H9 (cell line): ENCODE results near the gene UVRAG. TPM values are rescaled to one million over a fixed set of nuclear protein-coding genes. Genes with fewer than 3 reads are reported as not detected.

Source experiments
- DNase-seq: peaks from one replicate; pipeline ENCODE4 v3.0.0-alpha.2; 2017
- H2AFZ ChIP-seq: one replicate; pipeline ENCODE4 v1.6.1; 2013; ENCODE audit warnings: mild to moderate bottlenecking, low read length, control low read depth, moderate library complexity
- H2AK5ac ChIP-seq: 2 replicates; pipeline ENCODE4 v1.6.1; 2013; ENCODE audit warnings: low read length, control low read depth, mixed read lengths; ENCODE audit not compliant: insufficient read length
- H2BK120ac ChIP-seq: one replicate; pipeline ENCODE4 v1.6.1; 2013; ENCODE audit warnings: low read depth, mild to moderate bottlenecking, low read length, control low read depth, inconsistent platforms; ENCODE audit not compliant: poor library complexity, severe bottlenecking
- H2BK12ac ChIP-seq: 2 replicates; pipeline ENCODE4 v1.6.1; 2013; ENCODE audit warnings: low read length, control low read depth, mixed read lengths, low read depth; ENCODE audit not compliant: insufficient read length
- H2BK15ac ChIP-seq: 2 replicates; pipeline ENCODE4 v1.6.1; 2013; ENCODE audit warnings: low read depth, low read length, control low read depth
- H2BK20ac ChIP-seq: one replicate; pipeline ENCODE4 v1.6.1; 2013; ENCODE audit warnings: low read depth, mild to moderate bottlenecking, low read length, control low read depth, inconsistent platforms; ENCODE audit not compliant: poor library complexity, severe bottlenecking
- H2BK5ac ChIP-seq: 2 replicates; pipeline ENCODE4 v1.6.1; 2013; ENCODE audit warnings: low read length, control low read depth, mixed read lengths; ENCODE audit not compliant: insufficient read length
- H3K14ac ChIP-seq: 2 replicates; pipeline ENCODE4 v1.6.1; 2013; ENCODE audit warnings: low read length, control low read depth; ENCODE audit not compliant: insufficient read depth
- H3K18ac ChIP-seq: 2 replicates; pipeline ENCODE4 v1.6.1; 2013; ENCODE audit warnings: low read depth, mild to moderate bottlenecking, mixed read lengths, low read length, control low read depth; ENCODE audit not compliant: insufficient read length
- H3K23ac ChIP-seq: 2 replicates; pipeline ENCODE4 v1.6.1; 2013; ENCODE audit warnings: low read length, control low read depth, mixed read lengths, low read depth; ENCODE audit not compliant: insufficient read length
- H3K23me2 ChIP-seq: 2 replicates; pipeline ENCODE4 v1.6.1; 2013; ENCODE audit warnings: low read depth, mild to moderate bottlenecking, mixed read lengths, low read length, control low read depth; ENCODE audit not compliant: insufficient read length, poor library complexity, severe bottlenecking
- H3K27ac ChIP-seq: 2 replicates; pipeline ENCODE4 v1.5.1; 2013; ENCODE audit warnings: low read length, control low read depth, mixed read lengths, low read depth; ENCODE audit not compliant: insufficient read length
- H3K27me3 ChIP-seq: 2 replicates; pipeline ENCODE4 v1.6.1; 2013; ENCODE audit warnings: low read length, control low read depth, inconsistent platforms; ENCODE audit not compliant: insufficient read depth
- H3K4ac ChIP-seq: 2 replicates; pipeline ENCODE4 v1.6.1; 2013; ENCODE audit warnings: low read depth, mild to moderate bottlenecking, control low read depth, inconsistent platforms, low read length, moderate library complexity
- H3K4me1 ChIP-seq: 2 replicates; pipeline ENCODE4 v1.6.1; 2013; ENCODE audit warnings: low read length, control low read depth, inconsistent platforms; ENCODE audit not compliant: insufficient read depth
- H3K4me2 ChIP-seq: 2 replicates; pipeline ENCODE4 v1.6.1; 2013; ENCODE audit warnings: low read length, control low read depth, mixed read lengths; ENCODE audit not compliant: insufficient read length, insufficient read depth
- H3K56ac ChIP-seq: 2 replicates; pipeline ENCODE4 v1.6.1; 2013; ENCODE audit warnings: low read depth, mild to moderate bottlenecking, mixed read lengths, low read length, control low read depth; ENCODE audit not compliant: insufficient read length
- H3K79me1 ChIP-seq: 2 replicates; pipeline ENCODE4 v1.6.1; 2013; ENCODE audit warnings: low read depth, mild to moderate bottlenecking, moderate library complexity, low read length, control low read depth, inconsistent platforms; ENCODE audit not compliant: insufficient read depth, poor library complexity, severe bottlenecking
- H3K79me2 ChIP-seq: 2 replicates; pipeline ENCODE4 v1.6.1; 2013; ENCODE audit warnings: low read length, control low read depth, inconsistent platforms; ENCODE audit not compliant: insufficient read depth
- H3K9ac ChIP-seq: 2 replicates; pipeline ENCODE4 v1.6.1; 2013; ENCODE audit warnings: low read length, control low read depth, mixed read lengths; ENCODE audit not compliant: insufficient read length; ENCODE audit errors: extremely low read depth
- H3K9me3 ChIP-seq: one replicate; pipeline ENCODE4 v1.6.1; 2013; ENCODE audit warnings: low read depth, low read length, inconsistent platforms; ENCODE audit not compliant: control insufficient read depth
- H3T11ph ChIP-seq: one replicate; pipeline ENCODE4 v1.6.1; 2013; ENCODE audit warnings: mild to moderate bottlenecking, low read length, control low read depth, inconsistent platforms
- H4K20me1 ChIP-seq: one replicate; pipeline ENCODE4 v1.6.1; 2013; ENCODE audit not compliant: control insufficient read depth, insufficient read length, insufficient read depth
- H4K5ac ChIP-seq: 2 replicates; pipeline ENCODE4 v1.6.1; 2013; ENCODE audit warnings: low read depth, mild to moderate bottlenecking, mixed read lengths, low read length, control low read depth; ENCODE audit not compliant: insufficient read length
- H4K8ac ChIP-seq: replicated peaks from 2 replicates; pipeline ENCODE4 v1.6.1; 2013; ENCODE audit warnings: low read length, control low read depth, mixed read lengths, low read depth; ENCODE audit not compliant: insufficient read length
- H4K91ac ChIP-seq: 2 replicates; pipeline ENCODE4 v1.6.1; 2013; ENCODE audit warnings: low read depth, mild to moderate bottlenecking, moderate library complexity, mixed read lengths, low read length, control low read depth; ENCODE audit not compliant: insufficient read length
- H3K27ac Mint-ChIP-seq, 3 experiments: 2 replicates in 2 of 3; 3 replicates in 1 of 3; pipeline ENCODE4 v1.8.0; 2020 to 2021; ENCODE audit warnings: mixed read lengths in 3 of 3, mild to moderate bottlenecking in 1 of 3, moderate library complexity in 1 of 3
- H3K27me3 Mint-ChIP-seq: 2 replicates; pipeline ENCODE4 v1.8.0; 2021; ENCODE audit warnings: low read depth, mild to moderate bottlenecking, moderate library complexity, mixed read lengths
- H3K36me3 Mint-ChIP-seq, 3 experiments: 2 replicates in 2 of 3; 3 replicates in 1 of 3; pipeline ENCODE4 v1.8.0; 2020 to 2021; ENCODE audit warnings: low read depth in 3 of 3, mixed read lengths in 3 of 3; ENCODE audit not compliant: insufficient read depth in 1 of 3
- H3K4me1 Mint-ChIP-seq, 2 experiments: 2 replicates each; pipeline ENCODE4 v1.8.0; 2020; ENCODE audit warnings: mixed read lengths in 2 of 2
- H3K4me3 Mint-ChIP-seq, 2 experiments: 2 replicates in 1 of 2; 3 replicates in 1 of 2; pipeline ENCODE4 v1.8.0; 2020 to 2021; ENCODE audit warnings: mild to moderate bottlenecking in 2 of 2, mixed read lengths in 2 of 2, moderate library complexity in 1 of 2
- H3K9me3 Mint-ChIP-seq, 2 experiments: 2 replicates in 1 of 2; 3 replicates in 1 of 2; pipeline ENCODE4 v1.8.0; 2020; ENCODE audit warnings: mild to moderate bottlenecking in 2 of 2, mixed read lengths in 2 of 2, moderate library complexity in 1 of 2
- CTCF ChIP-seq: fragments of 200-600 bp; sonication (generic); conservative IDR thresholded peaks from 3 replicates; pipeline ENCODE4 v1.8.0; 2021; ENCODE audit warnings: antibody characterized with exemption, mild to moderate bottlenecking
- WGBS: extraction: QIAGEN DNeasy Blood & Tissue Kit; methylation state at CpG from one replicate; pipeline ENCODE4 v1.1.7; 2013; ENCODE audit warnings: missing lambda C conversion rate, low lambda C conversion rate, mixed read lengths; ENCODE audit not compliant: insufficient read length; ENCODE audit errors: extremely low coverage; 5-methylcytosine and 5-hydroxymethylcytosine counted together
- total RNA-seq: library from RNA; stranded (reverse); gene quantifications from 2 replicates; pipeline ENCODE4 v1.2.1, GENCODE V29; 2021

The UVRAG gene
- total RNA-seq, 1 experiment from 2014 or later, result 18.5 TPM

- no peak overlapping the region for H3T11ph ChIP-seq
- no peak for DNase-seq
These were observed 279.7 kb downstream of the UVRAG start for GRCh38 chr11:76094740-76095139.

More at GRCh38 chr11:76094740-76095139, 279.7 kb downstream of the UVRAG start:
- H3K79me2 ChIP-seq, result no peaks in the 10 kb centered on the region
- Mint-ChIP-seq H3K4me1 (no peaks in the 10 kb centered on the region), H3K27ac (no peak overlapping the region), H3K9me3 (peaks cover 3 to 5% of the 10 kb centered on the region in 2 experiments; a peak in 2 of 5 replicates), H3K27me3 (no peaks in the 10 kb centered on the region; the same call in 1 of the 2 replicates), H3K36me3 (peaks cover 9 to 24% (median 18%) of the 10 kb centered on the region in 3 experiments; a peak in 6 of 7 replicates), H3K4me3 (no peak overlapping the region)
- H3K9ac ChIP-seq, result no peak overlapping the region
- no peaks in the 10 kb centered on the region for H3K9me3 ChIP-seq
- H3K18ac ChIP-seq, result no peak overlapping the region
- no peak overlapping the region for H3K4ac ChIP-seq
- H4K5ac ChIP-seq, result no peak overlapping the region
- no peak overlapping the region for H3K4me2 ChIP-seq
- H3K27ac ChIP-seq, result no peak overlapping the region
- H2AK5ac ChIP-seq, result no peak overlapping the region
- no peak overlapping the region for H2BK20ac ChIP-seq
- H2BK12ac ChIP-seq, result no peak overlapping the region
- no peaks in the 10 kb centered on the region for H3K4me1 ChIP-seq
- no peak overlapping the region for H4K8ac ChIP-seq
- H3K23ac ChIP-seq, result no peak overlapping the region
- H3K14ac ChIP-seq, result no peak overlapping the region
- no peak overlapping the region for H4K91ac ChIP-seq
- no peaks in the 10 kb centered on the region for H3K27me3 ChIP-seq
- TF ChIP-seq CTCF, result no peak
- H3K79me1 ChIP-seq, result no peaks in the 10 kb centered on the region
- H2AFZ ChIP-seq, result no peak overlapping the region
- H2BK120ac ChIP-seq, result no peak overlapping the region
- WGBS, result no CpG with 5 or more reads among the region's 4 CpGs
- no peak overlapping the region for H2BK15ac ChIP-seq
- H3K23me2 ChIP-seq, result no peaks in the 10 kb centered on the region
- H4K20me1 ChIP-seq, result no peaks in the 10 kb centered on the region
- no peak overlapping the region for H3K56ac ChIP-seq
- H2BK5ac ChIP-seq, result no peak overlapping the region
